PC-3 (cell line): ENCODE results near the gene SIRT2. TPM values are rescaled to one million over a fixed set of nuclear protein-coding genes. Genes with fewer than 3 reads are reported as not detected.

ENCODE experiments used
- ATAC-seq: fragments of 200-7000 bp; cut with Tn5 transposase; 2 replicates; pipeline ENCODE4 v1.9.1; 2020; ENCODE audit warnings: mild to moderate bottlenecking, moderate library complexity
- BruUV-seq: library from RNA; stranded (reverse); fragments of 400-500 nt; replicated peaks from 2 replicates; lab custom pipeline; 2021; lab: Mats Ljungman, UMichigan
- CTCF ChIA-PET: fragments of 300-600 bp; sonication (Branson Sonifier 250); formaldehyde crosslinking; loops from one replicate; lab custom pipeline; 2022; ENCODE audit warnings: antibody characterized with exemption; lab: Charles Lee
- POLR2A ChIA-PET: fragments of 300-600 bp; sonication (Branson Sonifier 250); formaldehyde crosslinking; loops from one replicate; lab custom pipeline; 2022; ENCODE audit warnings: antibody characterized with exemption; ENCODE audit not compliant: unreplicated experiment; lab: Charles Lee
- DNase-seq: peaks from one replicate; pipeline ENCODE4 v3.0.0-alpha.2; 2015
- H2AFZ ChIP-seq: fragments of 300-600 bp; sonication (generic); 2 replicates; pipeline ENCODE4 v1.6.0; 2016; ENCODE audit warnings: antibody characterized with exemption, low read length
- H3F3A ChIP-seq: fragments of 300-600 bp; sonication (generic); one replicate; pipeline ENCODE4 v1.6.0; 2017; ENCODE audit warnings: antibody characterized with exemption, low read length, control low read depth, mild to moderate bottlenecking; ENCODE audit not compliant: unreplicated experiment
- H3K27ac ChIP-seq: fragments of 300-600 bp; sonication (generic); 2 replicates; pipeline ENCODE4 v1.5.1; 2016; ENCODE audit warnings: mild to moderate bottlenecking, low read length
- H3K27me3 ChIP-seq: fragments of 300-600 bp; sonication (generic); 2 replicates; pipeline ENCODE4 v1.6.1; 2016; ENCODE audit warnings: low read length, mixed read lengths
- H3K36me3 ChIP-seq: fragments of 300-600 bp; sonication (generic); 2 replicates; pipeline ENCODE4 v1.6.1; 2016; ENCODE audit warnings: low read depth, mixed run types, low read length, mixed read lengths
- H3K4me1 ChIP-seq: fragments of 300-600 bp; sonication (generic); 2 replicates; pipeline ENCODE4 v1.5.1; 2016; ENCODE audit warnings: low read length; ENCODE audit not compliant: insufficient read depth
- H3K4me2 ChIP-seq: fragments of 300-600 bp; sonication (generic); 2 replicates; pipeline ENCODE4 v1.6.0; 2016; ENCODE audit warnings: low read length
- H3K4me3 ChIP-seq: fragments of 300-600 bp; sonication (generic); 2 replicates; pipeline ENCODE4 v1.5.1; 2016; ENCODE audit warnings: mild to moderate bottlenecking, low read length, mixed read lengths
- H3K79me2 ChIP-seq: fragments of 300-600 bp; sonication (generic); 2 replicates; pipeline ENCODE4 v1.6.1; 2017; ENCODE audit warnings: low read length, mixed read lengths
- H3K9ac ChIP-seq: fragments of 300-600 bp; sonication (generic); 2 replicates; pipeline ENCODE4 v1.6.0; 2016; ENCODE audit warnings: mild to moderate bottlenecking, low read length
- H3K9me2 ChIP-seq: fragments of 300-600 bp; sonication (generic); replicated peaks from 2 replicates; pipeline ENCODE4 v1.6.1; 2016; ENCODE audit warnings: mixed run types, low read length, mixed read lengths
- H3K9me3 ChIP-seq: fragments of 300-600 bp; sonication (generic); 2 replicates; pipeline ENCODE4 v1.6.1; 2016; ENCODE audit warnings: low read length, mixed read lengths
- H4K20me1 ChIP-seq: fragments of 300-600 bp; sonication (generic); 2 replicates; pipeline ENCODE4 v1.6.1; 2016; ENCODE audit warnings: low read length, mixed read lengths
- CTCF ChIP-seq: fragments of 300-600 bp; sonication (generic); conservative IDR thresholded peaks from 2 replicates; pipeline ENCODE4 v1.5.1; 2017; ENCODE audit warnings: antibody characterized with exemption, low read depth, mild to moderate bottlenecking, low read length
- EZH2 ChIP-seq: fragments of 300-600 bp; sonication (generic); IDR thresholded peaks from one replicate; pipeline ENCODE4 v1.6.1; 2017; ENCODE audit warnings: antibody characterized with exemption, mild to moderate bottlenecking, low read length; ENCODE audit not compliant: unreplicated experiment
- EZH2phosphoT487 ChIP-seq: fragments of 300-600 bp; sonication (generic); IDR thresholded peaks from 2 replicates; pipeline ENCODE4 v1.6.1; 2018; ENCODE audit warnings: mild to moderate bottlenecking, antibody characterized with exemption, low read length, borderline replicate concordance
- intact Hi-C: fragments of 100-400 bp; cut with micrococcal nuclease; formaldehyde crosslinking; loops from 2 replicates; pipeline ENCODE4 v1.9.0; 2023
- total RNA-seq: library from RNA; depleted of rRNA; stranded (reverse); fragments of >200 nt; gene quantifications from 2 replicates; pipeline ENCODE4 v1.2.3, GENCODE V29; 2014

Gene SIRT2
- total RNA-seq, 1 experiment from 2014 or later: 37.9 TPM

GRCh38 chr19:38928391-38929001 lies 29.1 kb upstream of the SIRT2 start:
- no peak overlapping the region for H3K4me2 ChIP-seq
- H3K9me3 ChIP-seq: no peaks in the 10 kb centered on the region
- ATAC-seq (no peak), DNase-seq (no peak)
- intact Hi-C loops: no loop called here
- ChIA-PET POLR2A (no interaction called here), CTCF (interaction anchor here (0.7 kb wide), 1 partner anchor 41 kb away, joined by 9 read pairs; no protein-coding TSS in a partner anchor)
- H3F3A ChIP-seq: no peaks in the 10 kb centered on the region
- H4K20me1 ChIP-seq: no peaks in the 10 kb centered on the region
- TF ChIP-seq EZH2phosphoT487 (no peak), EZH2 (no peak), CTCF (no peak)
- no TSS peak for BruUV-seq
- H3K4me1 ChIP-seq: no peaks in the 10 kb centered on the region; the same call in 1 of the 2 replicates
- H3K36me3 ChIP-seq: peaks cover 12% of the 10 kb centered on the region
- peaks cover 44% of the 10 kb centered on the region for H3K79me2 ChIP-seq
- no peak overlapping the region for H3K9ac ChIP-seq
- no peaks in the 10 kb centered on the region for H3K9me2 ChIP-seq
- no peak overlapping the region for H2AFZ ChIP-seq
- H3K27me3 ChIP-seq: no peaks in the 10 kb centered on the region
- no peak overlapping the region for H3K4me3 ChIP-seq
- no peak overlapping the region for H3K27ac ChIP-seq

- Histone ChIP-seq H3K4me2 (no peak overlapping the region), H3F3A (no peaks in the 10 kb centered on the region), H3K27me3 (no peaks in the 10 kb centered on the region), H3K36me3 (no peaks in the 10 kb centered on the region), H3K27ac (no peak overlapping the region), H3K79me2 (peaks cover 14% of the 10 kb centered on the region), H3K9me2 (no peaks in the 10 kb centered on the region), H3K4me1 (no peaks in the 10 kb centered on the region; the same call in 1 of the 2 replicates), H4K20me1 (no peaks in the 10 kb centered on the region), H3K9ac (no peak overlapping the region), H3K9me3 (no peaks in the 10 kb centered on the region), H3K4me3 (no peak overlapping the region), H2AFZ (no peak overlapping the region)
- no peak for ATAC-seq
- DNase-seq: no peak
- CTCF ChIA-PET: interaction anchor here (0.6 kb wide), 1 partner anchor 379 kb away, joined by 3 read pairs; no protein-coding TSS in a partner anchor
- POLR2A ChIA-PET: no interaction called here
- TF ChIP-seq EZH2 (no peak), CTCF (no peak), EZH2phosphoT487 (no peak)
- intact Hi-C loops: no loop called here
- no TSS peak for BruUV-seq
These were observed 25.0 kb upstream of the SIRT2 start for GRCh38 chr19:38924388-38924787.

- no peak for ATAC-seq
- no peak overlapping the region for H2AFZ ChIP-seq
- no TSS peak for BruUV-seq
- H3K27ac ChIP-seq: no peak overlapping the region
- ChIA-PET CTCF (no interaction called here), POLR2A (no interaction called here)
- no peaks in the 10 kb centered on the region for H3K27me3 ChIP-seq
- H3F3A ChIP-seq: no peaks in the 10 kb centered on the region
- H3K4me3 ChIP-seq: no peak overlapping the region
- H3K36me3 ChIP-seq: no peaks in the 10 kb centered on the region
- H3K79me2 ChIP-seq: no peaks in the 10 kb centered on the region
- TF ChIP-seq EZH2phosphoT487: no peak
- no peak for TF ChIP-seq CTCF
- TF ChIP-seq EZH2: no peak
- intact Hi-C loops: no loop called here
- H3K9ac ChIP-seq: no peak overlapping the region
- no peaks in the 10 kb centered on the region for H4K20me1 ChIP-seq
- H3K9me2 ChIP-seq: no peaks in the 10 kb centered on the region
- no peaks in the 10 kb centered on the region for H3K4me1 ChIP-seq
- H3K9me3 ChIP-seq: no peaks in the 10 kb centered on the region
- no peak for DNase-seq
- H3K4me2 ChIP-seq: no peak overlapping the region
These were observed 23.1 kb upstream of the SIRT2 start for GRCh38 chr19:38922482-38922881.
